ENCODE measurements around the gene AKAP5.

DNA sequence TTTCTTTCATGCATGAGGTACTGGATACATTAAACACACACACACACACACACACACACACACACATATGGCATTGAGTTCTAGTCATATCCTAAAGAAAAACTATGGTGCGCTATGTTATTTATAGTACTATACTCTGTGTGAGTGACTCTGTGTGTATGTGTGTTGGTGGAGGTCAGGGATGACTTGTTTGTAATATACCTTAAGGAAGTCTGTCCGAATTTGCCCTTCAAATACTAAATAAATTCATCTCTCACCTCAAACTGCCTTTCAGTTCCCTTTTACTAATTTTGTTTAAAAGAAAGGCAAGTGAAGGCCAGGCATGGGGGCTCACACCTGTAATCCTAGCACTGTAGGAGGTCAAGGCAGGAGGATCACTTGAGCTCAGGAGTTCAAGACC lies 2.1 kb upstream of the AKAP5 start:
- TF ChIP-seq POLR2A (IDR thresholded peaks at IDR 0.05) (no peak), CTCF (IDR thresholded peaks at IDR 0.05) (no peak)

All from suprapubic skin (tissue), 3 donors.